Mesendoderm (in vitro differentiated cells): ENCODE measurements around the gene RESP18.

Experiments used
- DNase-seq: peaks from one replicate; pipeline ENCODE4 v3.0.0; 2013
- H2AK5ac ChIP-seq: 2 replicates; pipeline ENCODE4 v1.6.1; 2013; ENCODE audit warnings: low read length, inconsistent platforms
- H2BK120ac ChIP-seq: 2 replicates; pipeline ENCODE4 v1.6.1; 2013; ENCODE audit warnings: low read depth, mild to moderate bottlenecking, low read length, moderate library complexity, mixed read lengths
- H2BK15ac ChIP-seq: replicated peaks from 2 replicates; pipeline ENCODE4 v1.6.1; 2013; ENCODE audit warnings: low read depth, mild to moderate bottlenecking, moderate library complexity
- H2BK5ac ChIP-seq: 2 replicates; pipeline ENCODE4 v1.6.1; 2013; ENCODE audit warnings: low read length, inconsistent platforms
- H3K18ac ChIP-seq: 2 replicates; pipeline ENCODE4 v1.6.1; 2013; ENCODE audit warnings: mild to moderate bottlenecking, low read length, mixed read lengths
- H3K23ac ChIP-seq: one replicate; pipeline ENCODE4 v1.6.1; 2013; ENCODE audit warnings: low read length
- H3K27ac ChIP-seq: 2 replicates; pipeline ENCODE4 v1.5.1; 2013; ENCODE audit warnings: low read depth, mild to moderate bottlenecking, inconsistent platforms, low read length, moderate library complexity
- H3K27me3 ChIP-seq: 2 replicates; pipeline ENCODE4 v1.6.1; 2013; ENCODE audit warnings: low read length, control low read depth, mild to moderate bottlenecking, inconsistent platforms; ENCODE audit not compliant: insufficient read depth, poor library complexity
- H3K36me3 ChIP-seq: 2 replicates; pipeline ENCODE4 v1.6.1; 2013; ENCODE audit warnings: low read length, inconsistent platforms; ENCODE audit not compliant: control insufficient read depth, insufficient read depth
- H3K4ac ChIP-seq: one replicate; pipeline ENCODE4 v1.6.1; 2013; ENCODE audit warnings: low read depth, mild to moderate bottlenecking, low read length, moderate library complexity
- H3K4me1 ChIP-seq: 2 replicates; pipeline ENCODE4 v1.6.1; 2013; ENCODE audit warnings: low read depth, low read length, inconsistent platforms; ENCODE audit not compliant: control insufficient read depth
- H3K4me2 ChIP-seq: 2 replicates; pipeline ENCODE4 v1.6.1; 2013; ENCODE audit warnings: low read length
- H3K4me3 ChIP-seq: 2 replicates; pipeline ENCODE4 v1.5.1; 2013; ENCODE audit warnings: mild to moderate bottlenecking, low read length
- H3K56ac ChIP-seq: one replicate; pipeline ENCODE4 v1.6.1; 2013; ENCODE audit warnings: low read length
- H3K79me1 ChIP-seq: 2 replicates; pipeline ENCODE4 v1.6.1; 2013; ENCODE audit warnings: low read length, inconsistent platforms
- H3K79me2 ChIP-seq: 2 replicates; pipeline ENCODE4 v1.6.1; 2013; ENCODE audit warnings: mild to moderate bottlenecking, low read length; ENCODE audit not compliant: control insufficient read depth, insufficient read depth
- H3K9ac ChIP-seq: 2 replicates; pipeline ENCODE4 v1.6.1; 2013; ENCODE audit warnings: low read length, inconsistent platforms
- H4K5ac ChIP-seq: one replicate; pipeline ENCODE4 v1.6.1; 2013; ENCODE audit warnings: low read length
- H4K8ac ChIP-seq: one replicate; pipeline ENCODE4 v1.6.1; 2013; ENCODE audit warnings: low read depth, mild to moderate bottlenecking, control low read depth, low read length, moderate library complexity
- WGBS: extraction: QIAGEN DNeasy Blood & Tissue Kit; methylation state at CpG from one replicate; pipeline ENCODE4 v1.1.7; 2013; ENCODE audit warnings: low lambda C conversion rate, missing lambda C conversion rate; ENCODE audit not compliant: insufficient coverage; ENCODE audit errors: extremely low coverage; 5-methylcytosine and 5-hydroxymethylcytosine counted together

Gene RESP18

DNA sequence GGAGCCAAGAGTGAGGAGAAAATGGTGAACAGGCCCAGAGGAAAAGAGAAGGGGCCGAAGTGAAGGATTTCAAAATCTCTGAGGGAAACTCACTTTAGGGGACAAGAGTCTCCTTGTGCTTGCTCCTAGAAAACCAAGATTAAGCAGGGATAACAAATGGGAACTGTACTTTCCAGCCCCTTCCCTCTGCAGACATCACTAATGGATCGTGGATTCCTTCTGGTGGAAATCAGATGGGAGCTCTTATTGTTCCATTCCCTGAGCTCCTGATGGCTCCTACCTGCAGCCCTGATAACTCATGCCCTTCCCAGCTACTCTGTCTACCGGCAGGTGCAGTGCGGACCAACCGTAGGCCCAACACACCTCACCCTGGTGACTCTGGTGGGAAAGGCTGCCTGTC is 20.6 kb upstream of the RESP18 start:
- Histone ChIP-seq H3K79me1 (no peaks in the 10 kb centered on the region), H4K5ac (no peak overlapping the region), H3K9ac (no peak overlapping the region), H3K23ac (no peak overlapping the region), H2BK120ac (no peak overlapping the region), H3K56ac (no peak overlapping the region), H3K4me1 (no peaks in the 10 kb centered on the region), H3K79me2 (no peaks in the 10 kb centered on the region), H3K27me3 (peaks cover 4% of the 10 kb centered on the region), H3K4me2 (no peak overlapping the region), H4K8ac (no peak overlapping the region), H3K18ac (no peak overlapping the region), H3K4ac (no peak overlapping the region), H3K27ac (no peak overlapping the region), H3K4me3 (no peak overlapping the region), H2AK5ac (no peak overlapping the region), H3K36me3 (no peaks in the 10 kb centered on the region), H2BK5ac (no peak overlapping the region), H2BK15ac (no peak overlapping the region)
- DNase-seq = no peak
- no CpG with 5 or more reads among the region's 5 CpGs for WGBS

DNA sequence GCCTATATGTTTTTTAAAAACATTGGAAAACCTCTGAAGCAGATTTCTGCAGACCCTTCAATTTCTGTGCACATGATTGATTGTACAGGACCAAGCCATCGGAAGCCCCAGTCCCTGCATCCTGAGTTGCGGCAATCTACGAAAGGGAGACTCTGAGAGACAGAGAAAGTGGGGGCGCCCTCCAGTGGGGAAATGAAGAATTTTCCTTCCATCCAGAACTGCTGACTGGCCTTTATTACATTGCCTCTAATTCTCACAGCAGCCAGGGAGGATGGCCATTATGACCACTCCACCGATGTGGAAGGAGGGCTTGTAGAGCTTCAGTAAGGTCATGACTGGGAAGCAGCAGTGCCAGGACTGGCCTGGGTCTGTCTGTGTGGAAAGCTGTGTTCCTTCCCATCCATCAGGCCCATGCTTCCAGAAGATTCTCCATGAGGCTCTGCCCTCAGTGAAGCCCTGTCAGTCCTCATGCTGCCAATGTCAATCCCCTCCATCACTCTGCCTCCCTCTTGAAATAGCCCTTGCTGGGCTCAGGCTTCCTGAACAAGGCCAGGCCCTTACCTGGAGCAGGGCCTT is 20.0 kb upstream of the RESP18 start:
- no peak overlapping the region for H2BK5ac ChIP-seq
- no peak overlapping the region for H2BK120ac ChIP-seq
- no peaks in the 10 kb centered on the region for H3K27me3 ChIP-seq
- no peak overlapping the region for H4K8ac ChIP-seq
- H3K23ac ChIP-seq = no peak overlapping the region
- H3K79me1 ChIP-seq = no peaks in the 10 kb centered on the region
- H3K56ac ChIP-seq = no peak overlapping the region
- peak; percentile 80 for DNase-seq
- no CpG with 5 or more reads among the region's 5 CpGs for WGBS
- no peak overlapping the region for H4K5ac ChIP-seq
- no peaks in the 10 kb centered on the region for H3K79me2 ChIP-seq
- no peak overlapping the region for H2AK5ac ChIP-seq
- no peaks in the 10 kb centered on the region for H3K36me3 ChIP-seq
- H3K18ac ChIP-seq = no peak overlapping the region
- no peak overlapping the region for H3K4me3 ChIP-seq
- H3K27ac ChIP-seq = no peak overlapping the region
- no peak overlapping the region for H2BK15ac ChIP-seq
- H3K4me1 ChIP-seq = no peaks in the 10 kb centered on the region
- H3K4ac ChIP-seq = no peak overlapping the region
- no peak overlapping the region for H3K9ac ChIP-seq
- no peak overlapping the region for H3K4me2 ChIP-seq

DNA sequence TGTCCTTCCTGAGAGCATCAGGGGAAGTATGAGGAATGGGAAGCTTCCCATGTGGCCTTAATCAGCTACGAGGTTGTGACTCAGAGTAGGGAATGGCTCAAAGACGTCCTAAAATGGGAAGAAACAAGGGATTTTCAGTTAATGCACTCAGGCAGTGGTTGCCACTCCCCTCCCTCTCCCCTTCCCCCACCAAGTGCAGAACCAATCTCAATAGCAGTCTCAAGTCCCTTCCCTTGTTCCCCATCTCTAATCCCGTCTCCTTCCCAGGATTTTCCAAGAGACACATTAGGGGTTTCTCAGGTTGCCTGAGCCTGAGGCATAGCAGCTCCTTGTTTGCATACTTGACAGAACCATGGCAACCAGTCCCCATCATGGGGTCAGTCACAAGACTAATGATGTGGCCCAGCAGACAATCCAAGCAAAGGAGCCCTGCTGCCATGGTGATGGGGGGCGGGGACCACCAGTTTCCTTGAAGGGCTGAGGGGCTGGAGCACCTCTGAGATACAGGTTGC is 18.2 kb upstream of the RESP18 start:
- Histone ChIP-seq H4K5ac (no peak overlapping the region), H3K4me3 (no peak overlapping the region), H3K4ac (no peak overlapping the region), H3K79me1 (no peaks in the 10 kb centered on the region), H3K27me3 (no peaks in the 10 kb centered on the region), H3K79me2 (no peaks in the 10 kb centered on the region), H2BK5ac (no peak overlapping the region), H2BK15ac (no peak overlapping the region), H3K27ac (no peak overlapping the region), H3K4me2 (no peak overlapping the region), H3K4me1 (no peaks in the 10 kb centered on the region), H3K56ac (no peak overlapping the region), H2AK5ac (no peak overlapping the region), H2BK120ac (no peak overlapping the region), H3K18ac (no peak overlapping the region), H3K36me3 (no peaks in the 10 kb centered on the region), H4K8ac (no peak overlapping the region), H3K23ac (no peak overlapping the region), H3K9ac (no peak overlapping the region)
- WGBS = no CpG with 5 or more reads among the region's 4 CpGs
- DNase-seq = peak; percentile 89

DNA sequence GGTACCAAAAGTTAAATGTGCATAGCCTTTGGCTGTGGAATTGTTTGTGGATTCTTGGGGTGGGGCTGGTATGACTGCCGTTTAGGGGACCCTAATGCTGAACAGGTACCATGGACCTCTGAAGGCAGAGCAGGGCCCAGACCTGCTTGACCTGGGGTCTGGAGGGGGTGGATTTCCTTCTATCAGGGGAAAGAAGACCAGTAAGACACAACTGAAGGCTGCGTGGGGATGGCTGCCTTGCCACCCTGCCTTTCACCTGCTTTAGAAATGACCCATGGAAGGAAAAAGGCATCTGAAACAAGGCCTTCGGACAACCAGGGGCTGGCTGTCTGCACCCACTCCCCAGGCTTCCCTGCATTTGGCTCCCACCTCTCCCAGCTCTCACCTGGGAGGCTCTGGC is 17.7 kb upstream of the RESP18 start:
- no peak overlapping the region for H3K4ac ChIP-seq

DNA sequence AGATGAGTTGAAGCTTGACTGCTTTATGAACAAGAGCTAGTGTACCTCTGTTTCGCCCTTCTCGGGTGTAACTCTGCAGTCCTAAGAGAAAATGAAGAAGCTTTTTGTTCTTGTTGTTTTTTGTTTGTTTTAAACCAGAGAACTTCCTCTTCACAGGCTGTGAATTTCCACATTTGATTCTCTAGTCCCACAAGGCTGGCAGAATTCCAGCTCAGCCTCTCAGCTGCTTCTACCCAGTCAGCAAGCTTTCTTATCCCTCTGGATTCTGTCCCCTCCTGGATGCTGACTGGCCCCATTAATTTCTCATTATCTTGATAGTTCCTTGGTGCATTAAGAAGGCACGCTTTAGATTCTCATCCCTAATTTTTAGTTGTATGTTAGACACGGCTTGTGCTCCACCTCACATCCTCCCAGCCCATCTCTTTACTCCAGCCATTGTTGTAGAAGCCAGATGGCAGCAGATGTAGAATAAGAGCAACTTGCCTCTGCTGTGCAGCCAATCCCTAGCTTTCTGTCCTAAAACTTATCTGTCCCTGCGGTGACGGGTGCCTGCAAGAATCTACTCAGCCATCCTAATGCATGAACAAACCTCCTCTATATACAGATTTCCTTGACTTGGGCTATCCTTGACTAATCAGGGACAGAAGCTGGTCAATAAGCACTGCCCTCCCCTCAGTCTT is 12.3 kb upstream of the RESP18 start:
- Histone ChIP-seq H4K8ac (no peak overlapping the region), H2BK120ac (no peak overlapping the region), H3K36me3 (no peaks in the 10 kb centered on the region), H3K4me2 (no peak overlapping the region), H3K79me1 (no peaks in the 10 kb centered on the region), H2BK15ac (no peak overlapping the region), H3K18ac (no peak overlapping the region), H3K27ac (no peak overlapping the region), H3K56ac (no peak overlapping the region), H3K9ac (no peak overlapping the region), H2AK5ac (no peak overlapping the region), H3K27me3 (no peaks in the 10 kb centered on the region), H3K4ac (no peak overlapping the region), H2BK5ac (no peak overlapping the region), H3K23ac (no peak overlapping the region), H3K4me1 (no peaks in the 10 kb centered on the region), H3K79me2 (no peaks in the 10 kb centered on the region), H4K5ac (no peak overlapping the region), H3K4me3 (no peak overlapping the region)
- no CpG with 5 or more reads among the region's 6 CpGs for WGBS
- DNase-seq = no peak

More for the DNA sequence above, 17.7 kb upstream of the RESP18 start:
- Histone ChIP-seq H2BK15ac (no peak overlapping the region), H2AK5ac (no peak overlapping the region), H3K79me1 (no peaks in the 10 kb centered on the region), H3K27ac (no peak overlapping the region), H3K4me2 (no peak overlapping the region), H3K18ac (no peak overlapping the region), H3K79me2 (no peaks in the 10 kb centered on the region), H3K36me3 (no peaks in the 10 kb centered on the region), H4K8ac (no peak overlapping the region), H3K9ac (no peak overlapping the region), H4K5ac (no peak overlapping the region), H3K4me3 (no peak overlapping the region), H2BK5ac (no peak overlapping the region), H3K27me3 (no peaks in the 10 kb centered on the region), H3K4me1 (no peaks in the 10 kb centered on the region), H3K23ac (no peak overlapping the region), H2BK120ac (no peak overlapping the region), H3K56ac (no peak overlapping the region)
- no CpG with 5 or more reads among the region's 3 CpGs for WGBS
- DNase-seq = no peak
